GM19023 (cell line): Measurements from ENCODE around the gene LBHD2.
A peak's percentile ranks its signal among the peaks of the same experiment; 100 is the strongest.
"Not testable (repeated sequence)": the region's sequence is repeated elsewhere in the genome, so short reads cannot be mapped to it uniquely, and the experiment has no call there.

Source experiments
- ATAC-seq: cut with Tn5 transposase; IDR thresholded peaks from one replicate; pipeline ENCODE4 v1.9.1; 2021; ENCODE audit warnings: mild to moderate bottlenecking, moderate library complexity; ENCODE audit not compliant: unreplicated experiment

Gene LBHD2

DNA sequence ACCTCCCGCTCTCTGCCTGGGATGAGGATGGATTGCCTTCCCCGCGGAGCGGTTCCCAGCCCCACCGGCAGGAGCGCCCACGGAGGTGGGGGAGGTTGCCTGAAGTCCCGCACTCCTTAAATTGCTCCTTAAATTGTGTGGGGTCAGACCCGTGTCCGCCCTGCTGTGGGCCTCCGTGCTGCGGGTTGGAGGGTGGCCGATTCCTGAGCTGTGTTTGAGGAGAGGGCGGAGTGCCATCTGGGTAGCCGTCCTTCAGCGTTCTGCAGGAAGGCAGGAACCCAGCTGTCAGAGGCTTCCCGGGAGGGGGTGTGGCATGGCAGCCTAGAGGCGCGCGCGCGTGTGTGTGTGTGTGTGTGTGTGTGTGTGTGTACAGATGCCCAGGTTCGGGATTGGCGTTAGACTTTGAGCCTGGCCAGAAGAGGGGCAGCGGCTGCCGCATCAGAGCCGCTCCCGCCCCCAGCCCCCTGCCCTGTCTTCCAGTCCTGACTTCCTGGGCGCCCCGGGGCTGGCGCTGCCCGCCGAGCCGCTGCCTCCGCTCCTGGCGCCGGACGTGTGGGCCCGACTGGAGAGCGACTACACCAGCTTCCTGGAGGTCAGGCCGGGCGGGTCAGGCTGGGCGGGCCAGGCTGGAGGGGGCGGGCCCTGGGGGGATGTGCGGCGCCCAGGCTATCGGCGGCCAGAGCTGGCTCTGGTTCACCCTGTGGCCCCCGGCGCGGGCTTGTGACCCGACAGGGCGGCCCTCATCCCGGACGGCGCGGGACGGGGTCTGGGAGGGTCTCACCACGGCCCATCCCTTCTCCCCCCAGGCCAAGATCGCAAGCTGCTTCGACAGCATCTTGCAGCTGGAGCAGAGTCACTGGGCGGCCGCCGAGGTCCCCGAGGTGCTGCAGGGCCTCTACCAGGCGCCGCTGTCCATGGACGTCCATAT is 19.7 kb downstream of the LBHD2 start:
- no peak for ATAC-seq

DNA sequence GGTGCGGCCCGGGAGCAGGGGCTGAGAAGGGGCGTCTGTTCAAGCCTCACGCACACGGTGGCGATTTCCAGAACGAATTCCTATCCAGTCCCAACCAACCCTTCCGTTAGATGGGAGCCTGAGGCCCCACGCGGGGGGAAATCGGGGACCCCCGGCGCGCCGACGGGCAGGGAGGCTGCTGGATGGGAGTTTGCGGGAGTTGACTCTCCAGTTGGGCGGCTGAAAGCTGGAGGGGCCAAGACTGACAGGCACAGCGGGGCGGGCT is 20.3 kb downstream of the LBHD2 start:
- ATAC-seq: no peak

DNA sequence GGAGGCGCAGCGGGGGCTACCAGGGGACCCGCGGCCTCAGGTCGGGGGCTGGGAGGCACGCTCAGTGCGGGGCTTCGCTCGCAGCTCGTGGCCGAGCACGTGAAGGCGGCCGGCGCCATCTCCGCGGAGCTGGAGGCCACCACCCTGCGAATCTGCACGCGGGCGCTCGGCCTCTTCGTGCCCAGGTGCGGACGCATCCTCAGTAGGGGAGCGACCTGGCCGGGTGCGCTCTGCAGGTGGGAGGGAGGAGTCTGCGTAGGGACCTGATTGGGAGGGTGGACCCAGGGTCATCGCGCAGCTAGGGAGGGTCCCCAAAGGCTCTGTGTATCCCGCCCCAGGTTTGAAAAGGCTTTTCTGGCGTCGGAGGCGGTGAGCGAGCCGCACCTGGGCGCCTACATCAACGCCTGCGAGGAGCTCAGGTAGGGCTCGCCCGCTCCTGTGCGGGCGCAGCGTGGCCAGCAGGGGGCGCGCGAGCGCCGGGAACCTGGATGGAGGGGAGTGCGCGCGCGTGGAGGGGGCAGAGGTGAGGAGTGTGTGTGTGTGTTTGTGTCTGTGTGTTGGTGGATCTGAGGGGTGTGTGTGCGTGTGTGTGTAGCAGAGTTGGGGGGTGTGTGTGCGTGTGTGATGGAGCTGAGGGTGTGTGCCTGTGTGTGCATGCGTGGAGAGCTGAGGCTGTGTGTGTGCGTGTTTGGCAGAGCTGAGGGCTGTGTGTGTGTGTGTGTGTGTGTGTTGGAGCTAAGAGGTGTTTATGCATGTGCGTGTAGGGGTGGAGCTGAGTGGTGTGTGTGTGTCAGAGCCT is 20.8 kb downstream of the LBHD2 start:
- peak; percentile 62 for ATAC-seq

DNA sequence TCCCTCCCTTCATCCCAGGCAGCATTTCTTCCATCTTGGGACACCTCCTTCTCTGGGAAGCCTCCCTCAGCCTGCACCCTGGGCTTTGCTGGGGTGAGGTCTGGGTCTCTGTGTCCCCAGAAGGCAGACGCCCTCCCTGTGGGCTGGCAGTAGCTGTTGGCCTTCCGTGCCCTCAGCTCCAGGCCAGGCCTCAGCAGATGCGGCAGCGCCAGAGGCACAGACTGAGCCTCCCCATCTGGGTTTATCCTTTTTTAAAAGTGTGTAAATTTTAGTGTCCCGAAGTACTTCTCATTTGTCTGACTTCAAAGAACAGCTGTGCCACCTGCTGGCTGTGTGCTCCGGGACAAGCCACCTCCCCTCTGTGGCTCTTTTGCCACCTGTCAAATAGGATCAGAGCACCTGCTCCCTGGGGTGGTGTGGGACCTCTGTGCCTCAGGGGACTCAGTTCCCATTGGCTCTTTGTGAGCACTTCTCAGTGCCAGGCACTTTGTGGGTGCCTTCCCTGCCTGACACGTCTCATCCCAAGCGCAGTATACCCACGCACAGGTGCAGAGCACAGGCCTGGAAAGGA is 21.7 kb downstream of the LBHD2 start:
- no peak for ATAC-seq

DNA sequence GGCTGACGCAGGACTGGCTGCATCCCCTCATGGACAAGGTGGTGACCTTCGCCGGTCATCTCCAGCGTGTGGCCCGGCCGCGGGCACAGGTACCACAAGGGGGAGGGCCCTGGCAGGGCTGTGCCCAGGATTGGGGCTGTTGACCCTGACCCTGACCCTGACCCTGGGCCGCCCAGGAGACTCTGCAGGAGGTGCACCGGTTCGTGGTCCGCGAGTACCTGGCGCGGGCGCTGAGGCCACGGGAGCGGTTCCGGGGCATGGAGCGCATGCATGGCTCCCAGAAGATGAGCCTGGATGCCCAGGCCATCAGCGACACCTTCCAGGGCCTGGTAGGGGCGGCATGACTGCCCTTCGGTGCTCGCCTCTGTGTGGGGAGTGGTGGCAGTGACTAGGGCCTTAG is 23.4 kb downstream of the LBHD2 start:
- ATAC-seq: no peak

DNA sequence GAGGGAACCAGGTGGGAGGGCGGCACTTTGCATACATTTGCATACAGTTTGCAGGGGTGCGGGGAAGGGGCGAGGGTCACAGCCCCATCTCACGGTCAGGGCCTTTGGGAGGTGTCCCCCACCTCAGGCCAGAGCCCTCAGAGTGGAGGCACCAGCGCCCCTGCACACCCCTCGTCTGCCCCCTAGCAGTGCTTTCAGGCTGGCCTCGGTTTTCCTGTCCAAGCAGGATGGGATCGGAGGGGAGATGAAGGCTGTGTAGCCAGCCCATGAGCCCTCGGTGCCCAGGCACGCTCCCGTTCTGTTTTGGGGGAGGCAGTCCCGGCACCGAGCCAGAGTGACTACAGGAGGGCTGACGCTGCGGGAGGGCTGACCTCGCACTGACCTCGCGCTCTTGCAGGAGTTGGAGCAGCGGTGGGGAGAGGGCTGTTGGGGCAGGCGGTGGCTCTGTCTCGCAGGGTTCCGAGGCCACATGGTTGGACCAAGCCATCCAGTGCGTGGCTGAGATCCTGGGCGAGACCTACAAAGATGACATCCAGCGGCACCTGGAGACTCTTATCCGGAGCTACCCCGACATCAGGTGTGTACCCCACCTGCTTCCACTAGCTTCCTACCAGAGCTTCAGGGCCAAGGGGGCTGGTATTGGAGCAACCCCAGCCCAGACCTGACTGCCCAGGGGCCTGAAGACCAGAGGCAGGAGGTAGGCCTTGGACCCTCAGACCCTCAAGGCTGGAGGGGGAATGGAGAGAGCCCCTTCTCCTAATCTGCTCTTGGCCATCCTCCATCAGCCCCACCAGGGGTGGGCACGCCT is 24.1 kb downstream of the LBHD2 start:
- no peak for ATAC-seq

DNA sequence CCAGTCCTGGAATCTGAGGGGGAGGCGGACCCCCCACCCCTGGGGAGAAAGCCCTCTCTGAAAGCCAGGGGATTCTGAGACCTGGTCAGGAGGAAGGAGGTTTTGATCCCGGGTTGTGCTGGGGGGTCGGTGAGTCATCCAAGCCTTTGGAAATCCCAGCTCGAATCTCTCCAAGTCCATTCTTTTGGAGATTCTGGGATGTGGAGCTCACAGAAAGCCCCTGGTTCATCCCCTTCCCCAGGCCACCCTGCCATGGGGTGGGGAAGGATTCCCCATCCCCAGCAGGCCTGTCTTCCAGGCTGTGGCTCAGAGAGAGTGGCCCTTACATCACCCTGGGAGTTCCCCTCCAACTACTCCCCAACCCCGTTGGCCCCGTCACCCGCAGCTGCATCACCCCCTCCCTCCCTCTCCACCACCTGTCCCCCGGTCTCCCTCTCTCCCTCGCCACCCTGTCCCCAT is 24.8 kb downstream of the LBHD2 start:
- no peak for ATAC-seq

DNA sequence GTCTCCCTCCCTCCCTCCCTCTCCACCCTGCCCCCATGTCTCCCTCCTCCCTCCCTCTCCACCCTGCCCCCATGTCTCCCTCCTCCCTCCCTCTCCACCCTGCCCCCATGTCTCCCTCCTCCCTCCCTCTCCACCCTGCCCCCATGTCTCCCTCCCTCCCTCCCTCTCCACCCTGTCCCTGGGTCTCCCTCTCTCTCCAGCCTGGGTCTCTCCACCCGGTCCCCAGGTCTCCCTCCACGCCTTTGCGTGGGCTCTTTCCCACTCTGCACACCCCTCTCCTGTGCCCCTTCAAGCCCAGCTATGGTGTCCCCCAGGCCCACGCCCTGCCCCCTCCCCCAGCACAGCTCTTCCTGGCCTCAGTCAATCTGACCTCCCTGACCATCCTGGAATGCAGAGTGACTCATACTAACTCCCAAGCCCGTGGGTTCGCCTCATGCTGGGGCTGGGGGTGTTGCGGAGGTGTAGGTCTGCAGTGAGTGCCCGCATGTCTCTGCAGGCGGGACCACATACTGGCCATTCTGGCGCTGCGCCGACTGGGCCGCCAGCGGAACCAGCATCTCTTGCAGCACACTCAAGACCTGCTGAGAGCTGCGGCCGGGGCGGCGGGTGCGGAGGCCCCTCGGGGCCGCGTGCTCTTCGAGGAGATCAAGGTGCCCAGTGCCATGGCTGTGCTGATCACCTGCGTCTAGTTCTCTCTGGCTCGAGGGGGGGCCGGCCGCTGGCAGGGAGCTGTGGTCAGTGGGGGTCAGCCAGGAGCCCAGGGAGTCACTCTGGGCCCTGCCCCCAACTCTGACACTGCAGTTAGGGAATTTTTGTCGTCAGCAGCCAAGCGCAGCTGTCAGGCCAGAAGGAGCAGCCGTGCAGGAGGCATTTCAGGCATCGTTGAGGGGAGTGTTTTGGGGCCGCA is 25.8 kb downstream of the LBHD2 start:
- no peak for ATAC-seq

DNA sequence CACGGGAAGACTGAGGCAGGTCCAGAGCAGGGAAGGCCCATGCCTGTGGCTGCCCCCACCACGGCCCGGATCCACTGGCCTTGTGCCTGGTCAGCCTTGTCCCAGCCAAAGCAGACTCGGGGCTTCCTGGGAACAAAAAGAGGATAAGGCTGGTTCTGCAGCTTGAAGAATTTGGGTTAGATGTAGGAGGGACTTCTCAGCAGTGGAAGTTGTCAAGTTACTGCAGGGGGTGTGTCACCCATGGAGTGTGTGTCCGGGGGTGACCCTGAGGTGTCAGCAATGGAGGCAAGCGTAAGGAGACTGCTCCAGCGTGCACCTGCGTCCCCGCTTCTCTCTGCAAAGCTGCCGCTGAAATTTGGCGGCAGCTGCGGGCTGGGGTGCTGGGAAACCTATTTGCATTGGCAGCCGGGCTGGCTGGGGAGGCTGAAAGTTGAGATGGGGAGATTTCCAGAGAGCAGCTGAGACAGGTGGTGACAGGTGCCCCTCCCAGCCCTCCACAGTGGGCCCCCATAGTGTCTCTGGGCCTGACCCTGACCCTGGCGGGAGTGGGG is 26.7 kb downstream of the LBHD2 start:
- no peak for ATAC-seq

DNA sequence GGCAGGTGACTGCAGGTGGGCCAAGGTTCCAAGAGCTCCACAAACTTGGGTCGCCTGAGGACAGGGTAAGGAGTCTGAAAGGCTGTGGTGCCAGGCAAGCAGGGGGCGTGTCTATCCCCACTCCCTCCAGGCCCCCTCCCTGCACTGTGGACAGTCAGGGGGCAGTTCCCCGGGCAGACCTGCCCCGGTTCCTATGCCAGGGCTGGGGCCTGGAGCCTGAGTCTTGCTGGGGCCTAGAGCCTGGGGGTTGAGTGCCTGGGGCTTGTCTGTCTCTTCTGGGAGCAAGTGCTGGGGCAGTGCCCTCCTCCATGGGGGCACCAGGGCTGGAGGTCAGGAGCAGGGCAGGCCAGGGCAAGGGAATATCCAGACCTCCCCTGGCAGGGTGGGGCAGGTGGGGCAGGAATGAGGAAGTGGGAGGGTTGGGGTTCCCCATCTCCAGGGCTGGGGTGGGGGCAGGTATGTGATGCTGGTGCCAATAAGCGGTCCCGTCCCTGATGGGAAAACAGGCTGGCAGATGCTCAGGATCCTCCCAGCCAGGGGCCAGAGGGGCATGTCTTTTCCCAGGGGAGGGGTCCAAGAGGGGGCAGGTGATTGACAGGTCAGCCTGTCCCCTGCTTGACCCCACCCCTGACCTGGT is 27.3 kb downstream of the LBHD2 start:
- no peak for ATAC-seq

DNA sequence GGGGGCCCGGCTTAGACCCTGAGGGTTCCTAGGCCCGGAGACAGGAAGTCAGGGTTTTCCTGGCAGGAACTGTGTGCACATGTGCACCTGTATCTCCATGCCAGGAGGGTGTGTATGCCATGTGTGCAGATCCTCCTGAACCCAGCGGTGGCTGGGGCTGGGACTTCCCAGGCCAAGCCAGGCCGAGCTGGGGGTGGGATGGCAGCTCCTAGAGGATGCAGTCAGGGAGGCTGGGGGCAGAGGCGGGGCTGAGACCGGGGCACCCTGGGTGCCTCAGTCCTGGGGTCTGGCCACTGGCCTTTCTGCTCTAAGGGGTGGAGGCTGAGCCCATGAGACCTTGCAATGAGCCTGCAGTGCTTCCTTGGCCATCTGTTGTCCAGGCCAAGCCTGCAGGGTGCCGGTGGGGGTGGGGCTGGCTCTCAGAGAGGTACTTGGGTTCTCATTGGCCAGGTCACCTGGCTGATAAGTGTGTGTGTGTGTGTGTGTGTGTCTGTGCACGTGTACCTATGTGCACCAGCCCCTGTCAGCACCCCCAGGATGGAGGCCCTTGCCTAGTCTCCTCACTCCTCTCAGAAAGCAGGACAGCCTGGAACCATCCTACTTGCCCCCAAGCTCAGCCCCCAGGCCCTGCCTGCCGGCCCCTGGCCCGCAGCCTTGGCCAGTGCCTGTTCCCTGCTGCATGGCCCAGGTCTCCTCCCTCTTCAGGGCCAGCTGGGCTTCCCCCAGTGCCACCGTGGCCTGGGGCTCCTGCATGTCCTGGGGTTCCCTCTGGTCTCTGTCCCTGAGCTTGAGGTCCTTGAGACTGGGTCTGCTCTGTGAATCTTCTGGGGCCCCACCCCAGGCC is 28.6 kb downstream of the LBHD2 start:
- no peak for ATAC-seq

DNA sequence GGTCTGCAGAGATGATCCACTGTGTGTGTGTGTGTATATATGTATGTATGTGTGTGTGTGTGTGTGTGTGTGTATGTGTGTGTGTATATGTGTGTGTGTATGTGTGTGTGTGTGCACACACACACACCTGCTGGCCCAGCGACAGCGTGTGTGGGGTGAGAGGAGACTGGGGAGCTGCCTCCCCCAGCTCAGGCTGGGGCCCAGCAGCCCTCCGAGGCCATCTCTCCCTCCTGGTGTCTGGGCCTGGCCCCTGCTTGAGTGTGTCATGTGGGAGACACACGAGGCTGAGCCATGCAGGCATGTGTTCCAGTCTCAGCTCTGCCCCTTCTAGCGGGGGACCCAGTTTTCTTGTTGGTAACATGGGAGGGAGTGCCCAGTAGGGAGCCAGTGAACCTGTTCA is 29.3 kb downstream of the LBHD2 start:
- ATAC-seq: no peak

DNA sequence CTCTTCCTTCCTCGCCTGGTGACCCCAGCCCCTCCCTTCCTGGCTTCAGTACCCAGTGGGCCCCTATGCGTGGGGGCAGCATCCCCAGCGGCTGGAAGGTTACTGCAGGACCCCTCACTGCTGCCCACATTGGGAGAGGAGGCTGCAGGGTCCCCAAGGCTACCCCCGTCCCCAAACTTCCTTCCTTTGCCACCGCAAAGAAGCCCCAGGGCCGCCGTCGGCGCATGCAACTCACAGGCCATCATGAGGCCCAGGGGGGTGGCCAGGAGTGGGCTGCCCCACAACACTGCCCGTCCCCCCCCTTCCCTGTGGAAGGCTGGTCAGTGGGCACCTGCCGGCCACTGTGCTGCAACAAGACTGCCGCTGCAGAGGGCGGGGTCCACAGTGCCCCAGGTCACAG is 29.8 kb downstream of the LBHD2 start:
- no peak for ATAC-seq

DNA sequence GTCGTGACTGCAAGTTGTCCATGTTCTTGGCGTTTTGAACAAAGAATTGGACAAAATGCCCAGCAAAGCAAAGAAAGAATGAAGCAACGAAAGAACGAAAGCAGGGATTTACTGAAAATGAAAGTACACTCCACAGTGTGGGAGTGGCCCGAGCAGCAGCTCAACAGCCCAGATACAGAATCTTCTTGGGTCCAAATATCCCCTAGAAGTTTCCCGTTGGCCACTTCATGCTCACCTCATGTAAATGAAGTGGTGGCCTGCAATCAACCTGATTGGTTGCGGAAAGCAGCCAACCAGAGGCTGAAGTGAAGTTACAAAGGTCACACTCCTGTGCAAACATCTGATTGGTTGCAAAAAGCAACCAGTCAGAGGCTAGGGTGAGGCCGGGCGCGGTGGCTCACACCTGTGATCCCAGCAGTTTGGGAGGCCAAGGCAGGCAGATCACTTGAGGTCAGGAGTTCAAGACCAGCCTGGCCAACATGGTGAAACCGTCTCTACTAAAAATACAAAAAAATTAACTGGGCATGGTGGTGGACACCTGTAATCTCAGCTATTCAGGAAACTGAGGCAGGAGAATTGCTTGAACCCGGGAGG is 31.2 kb downstream of the LBHD2 start:
- not testable (repeated sequence) for ATAC-seq

DNA sequence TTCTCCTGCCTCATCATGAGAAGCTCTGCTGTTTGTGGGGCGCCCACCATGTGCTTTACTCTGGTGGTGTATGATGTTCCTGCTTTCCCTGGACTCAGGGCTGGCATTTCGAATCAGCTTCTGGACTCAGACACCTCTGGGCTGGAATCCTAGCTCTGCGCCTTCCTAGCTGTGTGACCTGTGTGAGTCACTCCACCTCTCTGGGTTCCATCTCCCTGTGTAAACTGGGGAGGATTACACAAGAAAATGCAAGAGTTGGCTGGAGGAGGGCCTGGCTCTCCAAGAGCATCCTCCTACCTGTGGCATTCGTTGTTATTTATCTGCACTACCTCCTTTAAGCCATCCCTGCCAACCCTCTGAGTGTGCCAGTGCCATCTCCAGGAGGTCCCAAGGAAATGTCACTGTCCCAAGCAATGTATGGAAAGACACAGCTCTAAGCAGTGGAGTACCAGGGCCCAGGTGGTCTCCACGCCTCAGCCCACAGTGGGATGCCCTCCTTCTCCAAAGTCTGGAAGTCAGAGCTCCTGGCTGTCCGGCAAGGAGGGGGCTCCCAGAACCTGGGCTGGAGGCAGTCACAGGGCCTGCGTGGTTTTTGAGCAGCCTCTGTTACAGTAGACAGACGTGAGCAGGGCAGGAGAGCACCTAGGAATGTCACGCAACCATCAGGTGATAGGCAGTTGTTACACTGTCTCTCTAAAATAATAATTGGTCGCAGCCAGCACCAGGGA is 32.0 kb downstream of the LBHD2 start:
- ATAC-seq: no peak

DNA sequence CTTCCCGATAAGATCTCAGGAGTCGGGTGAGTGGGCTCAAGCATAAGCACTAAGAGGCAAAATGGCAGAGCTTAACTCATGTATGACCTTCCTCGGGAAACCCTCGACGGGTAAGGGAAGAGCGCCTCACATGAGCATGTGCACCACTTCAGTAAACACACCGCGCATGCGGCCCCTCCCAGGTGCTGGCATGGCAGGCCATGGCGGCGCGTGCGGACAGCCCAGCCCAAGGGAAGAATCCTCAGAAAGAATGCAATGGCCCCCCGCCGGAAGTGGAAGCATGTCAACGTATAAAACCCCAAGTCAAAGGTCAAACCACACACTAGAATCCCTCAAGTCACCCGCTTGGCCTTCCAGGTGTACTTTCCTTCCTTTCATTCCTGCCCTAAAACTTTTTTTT is 32.6 kb downstream of the LBHD2 start:
- ATAC-seq: no peak

DNA sequence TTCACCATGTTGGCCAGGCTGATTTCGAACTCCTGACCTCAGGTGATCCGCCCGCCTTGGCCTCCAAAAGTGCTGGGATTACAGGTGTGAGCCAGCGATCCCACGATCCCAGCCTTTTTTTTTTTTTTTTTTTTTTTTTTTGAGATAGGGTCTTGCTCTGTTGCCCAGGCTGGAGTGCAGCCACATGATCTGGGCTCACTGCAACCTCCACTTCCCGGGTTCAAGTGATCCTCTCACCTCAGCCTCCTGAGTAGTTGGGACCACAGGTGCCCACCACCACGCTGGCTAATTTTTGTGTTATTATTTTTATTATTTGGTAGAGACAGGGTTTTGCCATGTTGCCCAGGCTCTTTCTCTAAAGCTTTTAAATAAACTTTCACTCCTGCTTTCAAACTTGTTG is 33.5 kb downstream of the LBHD2 start:
- not testable (repeated sequence) for ATAC-seq
